Glomerular visceral epithelial cell (primary cell): ENCODE data around the gene GCLM.

Experiments
- DNase-seq: peaks from one replicate; pipeline ENCODE4 v3.0.0-alpha.2; 2016; ENCODE audit errors: extremely low spot score

Gene GCLM

DNA sequence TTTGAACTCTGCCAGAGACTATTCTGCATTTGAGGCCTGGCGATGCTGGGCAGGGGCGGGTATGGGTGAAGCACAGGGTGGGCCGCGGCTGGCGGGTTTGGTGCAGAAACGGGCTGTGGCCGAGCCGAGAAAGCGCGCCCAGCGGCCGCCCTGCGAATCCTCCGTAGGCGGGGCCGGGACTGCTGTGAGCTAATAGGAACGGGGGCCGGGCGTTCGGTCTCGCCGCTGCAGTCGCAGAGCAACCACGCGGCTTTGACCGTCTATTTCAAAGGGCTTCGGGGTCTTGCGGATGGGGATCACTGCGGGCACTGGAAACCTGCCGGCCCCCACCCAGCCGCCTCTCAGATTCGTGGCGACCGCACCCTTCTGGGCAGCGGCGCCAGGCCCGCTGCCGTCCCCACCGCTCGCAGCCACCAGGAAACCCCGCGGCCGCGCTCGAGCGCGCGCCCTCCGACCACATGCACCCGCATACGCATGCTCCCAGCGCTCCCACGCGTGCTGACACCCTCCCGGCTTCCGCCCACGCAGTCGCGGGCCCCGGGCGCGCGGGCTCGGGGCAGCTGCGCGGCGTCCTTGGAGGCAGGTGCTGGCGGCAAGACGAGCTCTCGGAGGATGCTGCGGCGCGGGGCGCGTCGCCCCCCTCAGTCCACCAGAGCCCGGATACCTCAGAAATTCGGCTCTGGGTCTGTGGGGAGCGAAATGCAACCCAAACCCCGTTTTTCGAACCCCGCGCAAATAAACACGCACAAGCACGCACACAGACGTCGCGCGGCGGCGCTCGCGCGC, 62.8 kb downstream of the GCLM start:
- DNase-seq, result peak; percentile 87

DNA sequence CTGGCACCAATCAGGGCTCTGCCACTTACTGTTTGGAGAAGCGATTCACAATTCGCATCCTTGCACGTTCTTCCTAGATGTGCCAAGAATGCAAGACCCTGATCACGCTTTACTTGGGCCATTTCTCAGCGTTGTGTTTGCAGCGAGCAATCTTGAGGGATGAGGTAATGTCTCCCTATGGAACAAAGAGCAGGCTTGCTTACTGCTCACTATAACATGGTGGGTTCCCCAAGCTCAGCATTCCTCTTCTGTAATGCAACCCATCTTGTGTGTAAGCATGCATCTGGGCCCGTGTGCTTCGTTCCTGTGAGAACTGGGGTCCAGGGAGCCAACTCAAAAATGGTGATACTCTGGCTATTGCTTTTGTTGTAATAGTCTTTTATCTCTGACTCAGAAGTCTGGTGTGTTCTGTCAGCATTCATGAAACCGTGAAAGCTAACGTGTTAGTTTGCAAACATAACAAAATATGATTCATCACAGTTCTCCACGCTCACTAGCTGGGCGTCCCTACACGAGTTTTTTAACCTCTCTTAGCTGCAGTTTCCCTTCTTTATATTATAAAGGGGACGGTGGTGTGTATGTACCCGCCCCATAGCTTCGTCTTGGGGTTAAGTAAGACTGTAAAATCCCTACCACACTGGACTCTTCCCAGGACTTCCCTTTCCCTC, 63.6 kb downstream of the GCLM start:
- DNase-seq, result peak; percentile 86

DNA sequence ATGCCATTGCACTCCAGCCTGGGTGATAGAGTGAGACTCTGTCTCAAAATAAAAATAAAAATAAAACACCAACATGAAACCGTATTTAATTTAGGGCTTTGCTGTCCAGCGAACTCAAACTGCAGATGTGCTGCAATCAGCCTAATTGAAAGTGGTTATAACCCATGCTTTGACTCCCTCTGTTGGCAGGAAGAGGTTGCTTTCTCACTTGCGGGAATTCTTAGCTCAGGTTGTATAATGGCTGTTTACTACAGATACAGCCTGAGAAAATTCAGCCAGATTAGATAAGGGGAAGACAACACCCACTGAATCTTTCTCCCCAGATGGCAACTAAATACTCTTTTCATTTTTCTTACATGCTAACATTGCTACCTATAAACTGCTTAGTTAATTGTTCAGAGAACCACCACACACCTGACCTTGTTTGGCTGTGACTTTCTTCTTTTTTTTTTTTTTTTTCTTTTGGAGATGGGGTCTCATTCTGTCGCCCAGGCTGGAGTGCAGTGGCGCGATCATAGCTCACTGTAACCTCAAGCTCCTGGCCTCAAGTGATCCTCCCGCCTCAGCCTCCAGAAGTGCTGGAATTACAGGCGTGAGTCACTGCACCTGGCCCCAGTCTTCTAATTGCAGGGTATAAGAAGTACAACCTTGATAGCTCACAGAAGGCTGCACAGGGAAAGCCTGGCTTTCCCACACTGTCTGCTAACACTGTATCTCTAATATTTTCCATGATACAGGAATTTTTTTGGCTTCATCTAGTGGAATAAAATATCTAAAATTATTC, 64.8 kb downstream of the GCLM start:
- DNase-seq, result peak; percentile 76

DNA sequence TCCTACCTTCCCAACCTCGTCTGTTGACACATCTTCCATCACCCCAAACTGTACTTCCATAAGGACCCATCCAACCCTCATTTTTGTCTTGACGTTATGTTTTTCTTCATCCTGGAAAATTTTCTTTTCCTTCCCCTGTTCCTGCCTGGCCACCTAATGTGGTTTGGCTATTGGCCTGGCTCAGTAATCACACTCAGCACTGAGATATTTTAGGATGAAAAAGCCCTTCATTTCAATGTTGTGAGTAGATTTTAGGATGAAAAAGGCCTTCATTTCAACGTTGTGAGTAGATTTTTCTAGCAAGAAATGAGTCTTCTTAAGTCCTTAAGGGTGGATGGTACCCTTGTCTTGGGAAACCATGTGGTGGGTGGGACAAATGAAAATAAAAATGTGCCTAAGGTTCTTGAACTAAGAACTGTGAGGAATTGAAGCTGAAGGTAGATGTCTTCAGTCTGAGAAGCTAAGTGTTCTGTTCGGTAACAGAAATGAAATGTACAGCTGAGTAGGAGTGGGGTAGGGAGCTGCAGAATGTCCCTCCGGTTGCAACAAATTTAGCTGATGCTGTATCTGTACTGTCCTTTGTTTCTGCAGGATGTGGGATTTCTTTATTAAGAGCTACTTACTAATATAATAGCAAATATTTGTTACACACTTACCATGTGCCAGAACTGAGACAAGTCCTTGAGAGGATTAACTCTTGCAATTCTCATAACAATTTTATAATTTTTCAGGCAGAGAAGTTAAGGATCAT, 66.3 kb downstream of the GCLM start:
- no peak for DNase-seq

DNA sequence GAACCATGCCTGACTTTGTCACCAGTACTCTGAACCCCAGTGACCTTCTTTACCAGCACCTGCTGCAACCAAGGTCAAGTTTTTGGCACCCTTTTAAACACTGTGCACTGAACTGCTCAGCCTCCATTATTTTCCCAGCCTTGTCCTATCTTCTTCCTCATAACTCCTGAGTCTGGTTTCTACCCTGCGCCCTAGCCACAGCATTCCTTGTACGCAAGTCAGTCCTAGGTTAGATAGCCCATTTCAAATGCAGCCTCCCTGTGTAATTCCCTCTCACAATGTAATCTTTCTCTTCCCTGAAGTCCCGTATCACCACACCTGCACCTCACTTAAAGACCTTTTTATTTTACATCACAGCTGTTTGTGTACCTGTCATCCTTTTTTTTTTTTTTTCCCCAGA, 67.5 kb downstream of the GCLM start:
- DNase-seq, result no peak

DNA sequence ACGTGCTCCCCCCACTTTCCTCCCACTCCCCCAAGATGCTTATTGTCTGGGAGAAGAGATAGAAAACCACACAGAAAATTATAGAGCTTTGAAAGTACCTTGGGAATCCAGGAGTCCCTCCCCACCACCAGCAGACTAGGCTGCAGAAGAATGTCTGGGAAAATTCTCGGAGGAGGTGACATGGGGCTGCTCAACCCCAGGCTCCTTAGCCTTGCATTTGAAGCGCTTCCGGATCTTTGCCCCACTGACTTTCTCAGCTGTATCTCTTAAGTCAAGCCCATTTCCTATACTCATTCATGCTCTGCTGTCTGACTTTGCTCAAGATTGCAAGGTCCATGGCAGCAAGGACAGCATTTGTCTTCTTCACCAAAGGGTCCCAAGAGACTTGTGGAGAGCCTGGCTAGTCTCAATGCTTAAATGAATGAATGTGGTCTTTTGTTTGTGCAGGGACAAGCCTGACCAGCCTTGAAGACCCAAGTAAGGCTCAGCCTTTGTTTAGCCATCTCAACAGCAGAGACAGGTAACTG, 68.2 kb downstream of the GCLM start:
- no peak for DNase-seq

DNA sequence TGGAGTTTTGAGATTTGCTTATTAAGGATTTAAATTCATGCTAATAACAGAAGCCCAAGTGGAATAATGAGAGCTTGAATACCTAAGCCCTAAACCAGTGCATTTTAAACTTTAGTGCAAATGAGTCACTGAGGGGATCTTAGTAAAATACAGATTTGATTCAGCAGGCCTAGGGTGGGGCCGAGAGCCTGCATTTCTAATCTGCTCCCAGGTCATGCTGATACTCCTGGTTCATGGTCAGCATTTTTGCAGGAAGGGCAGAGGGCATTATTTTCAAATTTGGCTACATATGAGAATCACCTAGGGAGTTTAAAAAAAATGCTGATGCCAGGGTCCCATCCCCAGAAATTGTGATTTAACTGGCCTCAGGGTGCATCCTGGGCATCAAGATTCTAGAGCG, 69.5 kb downstream of the GCLM start:
- no peak for DNase-seq

DNA sequence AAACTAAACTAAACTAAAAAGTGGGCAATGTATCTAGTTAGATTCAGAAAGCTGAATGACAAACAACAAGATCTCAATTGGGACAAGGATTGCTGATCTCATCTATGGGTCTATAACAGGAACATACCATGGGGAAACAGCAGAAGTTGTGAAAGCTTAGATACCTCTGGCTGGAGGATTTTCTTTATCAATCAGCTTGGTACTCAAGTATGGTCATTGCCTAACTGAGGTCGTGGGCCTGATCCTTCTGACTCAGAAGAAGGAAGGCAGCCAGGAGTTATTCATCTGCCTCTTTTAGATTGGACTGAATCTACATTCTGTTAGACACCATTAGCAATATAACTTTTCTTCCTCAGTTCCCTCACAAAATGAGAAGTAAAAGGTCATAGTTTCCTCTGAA, 69.9 kb downstream of the GCLM start:
- peak; percentile 13 for DNase-seq

DNA sequence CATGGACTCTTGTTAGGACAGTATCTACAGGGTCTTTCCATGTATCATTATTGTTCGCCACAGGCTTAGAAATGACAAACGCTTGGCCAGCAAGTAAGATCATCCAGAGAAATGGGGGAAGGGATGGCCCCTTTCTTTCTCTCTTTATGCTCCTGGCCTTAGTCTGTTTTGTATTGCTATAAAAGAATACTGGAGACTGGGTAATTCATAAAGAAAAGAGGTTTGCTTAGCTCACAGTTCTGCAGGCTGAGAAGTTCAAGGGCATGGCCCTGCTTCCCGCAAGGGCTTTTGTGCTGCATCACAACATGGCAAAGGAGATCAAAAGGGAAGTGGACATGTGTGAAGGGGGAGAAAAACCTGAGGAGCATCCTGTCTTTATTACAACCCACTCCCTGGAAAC, 71.3 kb downstream of the GCLM start:
- no peak for DNase-seq
